Measurements from ENCODE around the gene SGSM2. TPM values are rescaled to one million over a fixed set of nuclear protein-coding genes. Genes with fewer than 3 reads are reported as not detected.

The SGSM2 gene
- total and polyA plus RNA-seq, 2 of the 13 experiments (the other 11 are each of a cell fraction or from before 2014, with no cell fraction given): 30.4 to 51.3 TPM

DNA sequence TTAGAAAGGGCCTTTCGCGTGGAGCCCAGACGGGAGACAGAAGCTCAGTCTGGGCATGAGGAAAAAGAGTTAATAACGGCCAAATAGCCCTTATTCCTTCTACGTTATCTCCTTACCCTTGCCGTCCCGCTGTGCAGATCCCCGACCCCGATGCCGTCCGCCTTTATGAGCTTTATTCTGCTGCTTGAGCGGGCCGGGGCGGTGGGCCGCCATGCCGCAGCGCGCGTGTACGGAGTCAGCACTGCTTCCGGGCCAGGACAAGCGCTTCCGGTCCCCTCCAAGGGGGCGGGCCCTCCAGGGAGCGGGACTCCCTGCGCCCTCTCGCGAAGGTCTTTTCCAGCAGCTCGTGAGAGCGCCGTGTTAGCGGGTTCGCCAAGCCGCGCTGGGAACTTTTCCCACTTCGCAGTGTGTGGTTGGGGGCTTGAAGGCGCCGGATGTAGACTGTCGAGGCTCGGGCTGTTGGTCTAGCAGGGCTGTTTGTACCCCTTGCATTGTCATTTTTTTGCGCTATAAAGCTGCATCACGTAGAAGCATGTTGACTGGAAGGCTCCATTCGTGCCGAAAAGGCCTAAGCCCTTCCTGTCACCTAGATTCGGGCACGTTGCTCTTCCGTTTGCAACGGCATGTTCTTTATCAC is 968 bp upstream of the SGSM2 start, which contains the start of gene TSR1 (continued):
- TF ChIP-seq RAD51 (IDR thresholded peaks at IDR 0.05; ENCODE audit: borderline replicate concordance) (no peak), KMT2A (CRISPR knock-in tag; IDR thresholded peaks at IDR 0.05) (peak; percentile 92), KLF16 (CRISPR knock-in tag; IDR thresholded peaks at IDR 0.05) (peak in 1 of 2 experiments; percentile 74; a peak in 1 of 4 replicates), STAT5B (CRISPR knock-in tag; IDR thresholded peaks at IDR 0.05) (no peak), SOX6 (IDR thresholded peaks at IDR 0.05) (no peak), SOX6 (CRISPR knock-in tag; IDR thresholded peaks at IDR 0.05) (peak; percentile 42; the same call in 1 of the 2 replicates), HDAC1 (CRISPR knock-in tag; IDR thresholded peaks at IDR 0.05) (peak; percentile 97), KLF6 (CRISPR knock-in tag; IDR thresholded peaks at IDR 0.05) (peak; percentile 77; the same call in 1 of the 2 replicates), FOXJ3 (CRISPR knock-in tag; IDR thresholded peaks at IDR 0.05; ENCODE audit: borderline replicate concordance) (no peak; the same call in none of the 2 replicates)
- TF ChIP-seq, protein P1, sequence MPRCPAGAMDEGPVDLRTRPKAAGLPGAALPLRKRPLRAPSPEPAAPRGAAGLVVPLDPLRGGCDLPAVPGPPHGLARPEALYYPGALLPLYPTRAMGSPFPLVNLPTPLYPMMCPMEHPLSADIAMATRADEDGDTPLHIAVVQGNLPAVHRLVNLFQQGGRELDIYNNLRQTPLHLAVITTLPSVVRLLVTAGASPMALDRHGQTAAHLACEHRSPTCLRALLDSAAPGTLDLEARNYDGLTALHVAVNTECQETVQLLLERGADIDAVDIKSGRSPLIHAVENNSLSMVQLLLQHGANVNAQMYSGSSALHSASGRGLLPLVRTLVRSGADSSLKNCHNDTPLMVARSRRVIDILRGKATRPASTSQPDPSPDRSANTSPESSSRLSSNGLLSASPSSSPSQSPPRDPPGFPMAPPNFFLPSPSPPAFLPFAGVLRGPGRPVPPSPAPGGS (CRISPR knock-in tag; IDR thresholded peaks at IDR 0.05): peak; percentile 19; the same call in 1 of the 2 replicates
- TF ChIP-seq, protein P2, sequence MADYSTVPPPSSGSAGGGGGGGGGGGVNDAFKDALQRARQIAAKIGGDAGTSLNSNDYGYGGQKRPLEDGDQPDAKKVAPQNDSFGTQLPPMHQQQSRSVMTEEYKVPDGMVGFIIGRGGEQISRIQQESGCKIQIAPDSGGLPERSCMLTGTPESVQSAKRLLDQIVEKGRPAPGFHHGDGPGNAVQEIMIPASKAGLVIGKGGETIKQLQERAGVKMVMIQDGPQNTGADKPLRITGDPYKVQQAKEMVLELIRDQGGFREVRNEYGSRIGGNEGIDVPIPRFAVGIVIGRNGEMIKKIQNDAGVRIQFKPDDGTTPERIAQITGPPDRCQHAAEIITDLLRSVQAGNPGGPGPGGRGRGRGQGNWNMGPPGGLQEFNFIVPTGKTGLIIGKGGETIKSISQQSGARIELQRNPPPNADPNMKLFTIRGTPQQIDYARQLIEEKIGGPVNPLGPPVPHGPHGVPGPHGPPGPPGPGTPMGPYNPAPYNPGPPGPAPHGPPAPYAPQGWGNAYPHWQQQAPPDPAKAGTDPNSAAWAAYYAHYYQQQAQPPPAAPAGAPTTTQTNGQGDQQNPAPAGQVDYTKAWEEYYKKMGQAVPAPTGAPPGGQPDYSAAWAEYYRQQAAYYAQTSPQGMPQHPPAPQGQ (CRISPR knock-in tag; IDR thresholded peaks at IDR 0.05; ENCODE audit: borderline replicate concordance): 0 out of 2 replicates have a peak, but pooled peaks have one; percentile 31
- TF ChIP-seq, protein P3, sequence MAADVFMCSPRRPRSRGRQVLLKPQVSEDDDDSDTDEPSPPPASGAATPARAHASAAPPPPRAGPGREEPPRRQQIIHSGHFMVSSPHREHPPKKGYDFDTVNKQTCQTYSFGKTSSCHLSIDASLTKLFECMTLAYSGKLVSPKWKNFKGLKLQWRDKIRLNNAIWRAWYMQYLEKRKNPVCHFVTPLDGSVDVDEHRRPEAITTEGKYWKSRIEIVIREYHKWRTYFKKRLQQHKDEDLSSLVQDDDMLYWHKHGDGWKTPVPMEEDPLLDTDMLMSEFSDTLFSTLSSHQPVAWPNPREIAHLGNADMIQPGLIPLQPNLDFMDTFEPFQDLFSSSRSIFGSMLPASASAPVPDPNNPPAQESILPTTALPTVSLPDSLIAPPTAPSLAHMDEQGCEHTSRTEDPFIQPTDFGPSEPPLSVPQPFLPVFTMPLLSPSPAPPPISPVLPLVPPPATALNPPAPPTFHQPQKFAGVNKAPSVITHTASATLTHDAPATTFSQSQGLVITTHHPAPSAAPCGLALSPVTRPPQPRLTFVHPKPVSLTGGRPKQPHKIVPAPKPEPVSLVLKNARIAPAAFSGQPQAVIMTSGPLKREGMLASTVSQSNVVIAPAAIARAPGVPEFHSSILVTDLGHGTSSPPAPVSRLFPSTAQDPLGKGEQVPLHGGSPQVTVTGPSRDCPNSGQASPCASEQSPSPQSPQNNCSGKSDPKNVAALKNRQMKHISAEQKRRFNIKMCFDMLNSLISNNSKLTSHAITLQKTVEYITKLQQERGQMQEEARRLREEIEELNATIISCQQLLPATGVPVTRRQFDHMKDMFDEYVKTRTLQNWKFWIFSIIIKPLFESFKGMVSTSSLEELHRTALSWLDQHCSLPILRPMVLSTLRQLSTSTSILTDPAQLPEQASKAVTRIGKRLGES (CRISPR knock-in tag; IDR thresholded peaks at IDR 0.05; ENCODE audit: borderline replicate concordance): no peak
- TF ChIP-seq, protein P4, sequence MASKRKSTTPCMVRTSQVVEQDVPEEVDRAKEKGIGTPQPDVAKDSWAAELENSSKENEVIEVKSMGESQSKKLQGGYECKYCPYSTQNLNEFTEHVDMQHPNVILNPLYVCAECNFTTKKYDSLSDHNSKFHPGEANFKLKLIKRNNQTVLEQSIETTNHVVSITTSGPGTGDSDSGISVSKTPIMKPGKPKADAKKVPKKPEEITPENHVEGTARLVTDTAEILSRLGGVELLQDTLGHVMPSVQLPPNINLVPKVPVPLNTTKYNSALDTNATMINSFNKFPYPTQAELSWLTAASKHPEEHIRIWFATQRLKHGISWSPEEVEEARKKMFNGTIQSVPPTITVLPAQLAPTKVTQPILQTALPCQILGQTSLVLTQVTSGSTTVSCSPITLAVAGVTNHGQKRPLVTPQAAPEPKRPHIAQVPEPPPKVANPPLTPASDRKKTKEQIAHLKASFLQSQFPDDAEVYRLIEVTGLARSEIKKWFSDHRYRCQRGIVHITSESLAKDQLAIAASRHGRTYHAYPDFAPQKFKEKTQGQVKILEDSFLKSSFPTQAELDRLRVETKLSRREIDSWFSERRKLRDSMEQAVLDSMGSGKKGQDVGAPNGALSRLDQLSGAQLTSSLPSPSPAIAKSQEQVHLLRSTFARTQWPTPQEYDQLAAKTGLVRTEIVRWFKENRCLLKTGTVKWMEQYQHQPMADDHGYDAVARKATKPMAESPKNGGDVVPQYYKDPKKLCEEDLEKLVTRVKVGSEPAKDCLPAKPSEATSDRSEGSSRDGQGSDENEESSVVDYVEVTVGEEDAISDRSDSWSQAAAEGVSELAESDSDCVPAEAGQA (IDR thresholded peaks at IDR 0.05; ENCODE audit: low read depth): peak; percentile 85
- TF ChIP-seq, protein P4 (CRISPR knock-in tag; IDR thresholded peaks at IDR 0.05; ENCODE audit: borderline replicate concordance): peak; percentile 23; the same call in 1 of the 2 replicates
- TF ChIP-seq, protein P5, sequence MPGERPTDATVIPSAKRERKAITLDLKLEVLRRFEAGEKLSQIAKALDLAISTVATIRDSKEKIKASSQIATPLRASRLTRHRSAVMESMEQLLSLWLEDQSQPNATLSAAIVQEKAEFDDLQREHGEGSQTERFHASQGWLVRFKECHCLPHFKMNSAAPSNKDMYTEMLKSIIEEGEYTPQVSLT (CRISPR knock-in tag; IDR thresholded peaks at IDR 0.05; ENCODE audit: borderline replicate concordance, low read depth): no peak
- TF ChIP-seq, protein P6, sequence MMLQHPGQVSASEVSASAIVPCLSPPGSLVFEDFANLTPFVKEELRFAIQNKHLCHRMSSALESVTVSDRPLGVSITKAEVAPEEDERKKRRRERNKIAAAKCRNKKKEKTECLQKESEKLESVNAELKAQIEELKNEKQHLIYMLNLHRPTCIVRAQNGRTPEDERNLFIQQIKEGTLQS (CRISPR knock-in tag; IDR thresholded peaks at IDR 0.05): no peak

Data from HepG2 (cell line).